Natural killer cell (primary cell): ENCODE data around the gene NIPAL4. TPM values are rescaled to one million over a fixed set of nuclear protein-coding genes. Genes with fewer than 3 reads are reported as not detected.

ENCODE experiments used
- ATAC-seq, 3 donors: fragments of 150-1000 bp in 2 of 3; fragments of 200-7000 bp in 1 of 3; cut with Tn5 transposase; 1 replicate in 1 of 3; 2 replicates in 2 of 3; pipeline ENCODE4 v1.10.0; 2021; ENCODE audit warnings: mild to moderate bottlenecking in 2 of 3, moderate library complexity in 2 of 3
- DNase-seq, 2 donors: peaks; one replicate each; pipeline versions ENCODE4 v3.0.0 to v3.0.0-alpha.2; 2013 to 2021; ENCODE audit warnings: mixed read lengths in 1 of 2
- H3K27ac ChIP-seq: one replicate; pipeline ENCODE4 v1.5.1; 2013; ENCODE audit warnings: mild to moderate bottlenecking, low read length
- H3K27me3 ChIP-seq: one replicate; pipeline ENCODE4 v1.6.1; 2013; ENCODE audit warnings: low read length; ENCODE audit not compliant: control insufficient read depth, insufficient read depth
- H3K36me3 ChIP-seq: one replicate; pipeline ENCODE4 v1.6.1; 2013; ENCODE audit warnings: low read length; ENCODE audit not compliant: control insufficient read depth, insufficient read depth
- H3K4me1 ChIP-seq: one replicate; pipeline ENCODE4 v1.6.1; 2013; ENCODE audit warnings: low read length; ENCODE audit not compliant: control insufficient read depth, insufficient read depth
- H3K4me3 ChIP-seq: one replicate; pipeline ENCODE4 v1.5.1; 2013; ENCODE audit warnings: low read length
- H3K9me3 ChIP-seq: one replicate; pipeline ENCODE4 v1.6.1; 2013; ENCODE audit warnings: low read length; ENCODE audit not compliant: control insufficient read depth, insufficient read depth
- H3K27ac Mint-ChIP-seq, 2 donors: one replicate each; pipeline ENCODE4 v1.8.0; 2022; ENCODE audit warnings: mild to moderate bottlenecking in 2 of 2, mixed read lengths in 2 of 2, moderate library complexity in 1 of 2
- H3K27me3 Mint-ChIP-seq, 2 donors: one replicate each; pipeline ENCODE4 v1.8.0; 2022; ENCODE audit warnings: low read depth in 2 of 2, mixed read lengths in 2 of 2
- H3K36me3 Mint-ChIP-seq: one replicate; pipeline ENCODE4 v1.8.0; 2022; ENCODE audit warnings: mixed read lengths
- H3K4me1 Mint-ChIP-seq, 2 donors: one replicate each; pipeline ENCODE4 v1.8.0; 2022; ENCODE audit warnings: mixed read lengths in 2 of 2
- H3K4me3 Mint-ChIP-seq: one replicate; pipeline ENCODE4 v1.8.0; 2022; ENCODE audit warnings: mild to moderate bottlenecking, moderate library complexity, mixed read lengths
- H3K9me3 Mint-ChIP-seq, 2 donors: one replicate each; pipeline ENCODE4 v1.8.0; 2022; ENCODE audit warnings: mixed read lengths in 2 of 2
- WGBS: methylation state at CpG from one replicate; pipeline ENCODE4 v1.1.7; 2013; ENCODE audit warnings: missing lambda C conversion rate; ENCODE audit not compliant: insufficient coverage; 5-methylcytosine and 5-hydroxymethylcytosine counted together
- intact Hi-C: fragments of 100-400 bp; cut with micrococcal nuclease; formaldehyde crosslinking; loops from one replicate; pipeline ENCODE4 v1.14.2; 2022
- total RNA-seq, 4 donors: library from RNA; stranded (reverse); fragments of 120-200 nt in 1 of 4; gene quantifications; one replicate each; pipeline versions ENCODE4 v1.2.3 to v1.2.4, GENCODE V29; 2013 to 2022
- TF ChIP-seq, protein P1 (sequence below): fragments of 200-600 bp; IDR thresholded peaks from one replicate; pipeline ENCODE4 v1.8.0; 2022; ENCODE audit warnings: antibody characterized with exemption

Gene NIPAL4
- total RNA-seq, 3 donors from 2014 or later (not counting 1 experiment from before 2014, with no cell fraction given) = 0.39 to 1.3 TPM; not detected in 1

DNA sequence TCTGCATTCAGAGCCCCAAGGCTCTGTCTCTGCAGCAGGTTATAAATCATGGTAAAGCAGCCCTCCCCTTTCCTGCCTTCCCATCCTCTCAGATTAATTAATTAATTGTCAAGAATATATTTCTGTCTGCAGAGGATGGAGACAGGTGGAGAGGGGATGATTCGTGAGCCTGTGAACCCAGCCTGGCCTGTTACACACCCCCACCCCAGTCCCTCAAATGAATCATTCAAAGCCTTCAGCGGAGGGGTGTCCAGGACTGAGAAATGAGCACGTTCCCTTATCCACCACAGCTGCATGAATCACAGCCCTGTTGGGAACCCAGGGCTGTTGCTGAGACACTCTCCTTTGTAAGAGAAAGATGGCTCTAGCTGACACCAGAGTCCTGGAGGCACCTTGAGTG, 56.0 kb downstream of the NIPAL4 start:
- no peaks in the 10 kb centered on the region for H3K9me3 ChIP-seq
- no peaks in the 10 kb centered on the region for H3K27me3 ChIP-seq
- H3K4me1 ChIP-seq = no peaks in the 10 kb centered on the region
- TF ChIP-seq, protein P1, sequence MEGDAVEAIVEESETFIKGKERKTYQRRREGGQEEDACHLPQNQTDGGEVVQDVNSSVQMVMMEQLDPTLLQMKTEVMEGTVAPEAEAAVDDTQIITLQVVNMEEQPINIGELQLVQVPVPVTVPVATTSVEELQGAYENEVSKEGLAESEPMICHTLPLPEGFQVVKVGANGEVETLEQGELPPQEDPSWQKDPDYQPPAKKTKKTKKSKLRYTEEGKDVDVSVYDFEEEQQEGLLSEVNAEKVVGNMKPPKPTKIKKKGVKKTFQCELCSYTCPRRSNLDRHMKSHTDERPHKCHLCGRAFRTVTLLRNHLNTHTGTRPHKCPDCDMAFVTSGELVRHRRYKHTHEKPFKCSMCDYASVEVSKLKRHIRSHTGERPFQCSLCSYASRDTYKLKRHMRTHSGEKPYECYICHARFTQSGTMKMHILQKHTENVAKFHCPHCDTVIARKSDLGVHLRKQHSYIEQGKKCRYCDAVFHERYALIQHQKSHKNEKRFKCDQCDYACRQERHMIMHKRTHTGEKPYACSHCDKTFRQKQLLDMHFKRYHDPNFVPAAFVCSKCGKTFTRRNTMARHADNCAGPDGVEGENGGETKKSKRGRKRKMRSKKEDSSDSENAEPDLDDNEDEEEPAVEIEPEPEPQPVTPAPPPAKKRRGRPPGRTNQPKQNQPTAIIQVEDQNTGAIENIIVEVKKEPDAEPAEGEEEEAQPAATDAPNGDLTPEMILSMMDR = no peak
- H3K27ac ChIP-seq = no peak overlapping the region
- Mint-ChIP-seq H3K27me3 (peaks cover 0 to 3% of the 10 kb centered on the region in 2 donors), H3K4me3 (no peak overlapping the region), H3K4me1 (no peaks in the 10 kb centered on the region), H3K36me3 (no peaks in the 10 kb centered on the region), H3K27ac (no peak overlapping the region), H3K9me3 (no peaks in the 10 kb centered on the region)
- 64% methylated on average over 3 of the region's 3 CpGs for WGBS
- intact Hi-C loops = no loop called here
- ATAC-seq (no peak), DNase-seq (no peak)
- H3K36me3 ChIP-seq = no peaks in the 10 kb centered on the region
- no peak overlapping the region for H3K4me3 ChIP-seq

DNA sequence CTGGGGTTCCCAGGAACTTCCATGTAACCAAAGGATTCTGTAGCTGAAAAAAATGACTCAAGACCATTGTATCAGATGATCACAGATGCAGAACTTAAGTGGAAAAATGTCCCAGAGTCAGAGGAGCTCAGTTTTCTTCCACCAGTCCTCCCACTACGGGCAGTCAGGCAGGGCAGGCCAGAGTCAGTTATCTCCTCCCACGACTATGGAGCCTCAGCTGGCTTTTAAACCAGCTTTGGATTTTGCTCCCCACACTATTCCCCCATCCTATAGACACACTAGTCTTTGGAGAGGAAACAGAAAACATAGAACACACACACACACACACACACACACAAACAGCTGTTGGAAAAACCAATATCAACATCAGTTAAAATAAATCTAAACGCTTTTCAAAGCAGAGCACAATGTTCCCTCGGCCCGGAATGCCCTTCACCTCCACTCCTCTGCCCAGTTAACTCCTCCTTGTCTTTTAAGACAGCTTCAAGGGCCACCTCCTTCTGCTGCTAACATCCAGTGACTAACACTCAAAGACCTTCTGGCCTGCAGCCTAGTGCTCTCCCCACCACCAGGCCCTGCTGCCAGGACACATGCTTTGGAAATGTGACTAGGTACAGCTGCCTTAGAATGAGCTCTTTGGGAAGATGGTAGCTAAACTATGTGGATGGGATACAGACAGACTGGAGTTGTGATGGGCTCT, 56.8 kb downstream of the NIPAL4 start:
- Histone ChIP-seq H3K27ac (no peak overlapping the region), H3K27me3 (no peaks in the 10 kb centered on the region), H3K36me3 (no peaks in the 10 kb centered on the region), H3K4me1 (no peaks in the 10 kb centered on the region), H3K4me3 (no peak overlapping the region), H3K9me3 (no peaks in the 10 kb centered on the region)
- TF ChIP-seq, protein P1 = no peak
- 94% methylated on average over 5 of the region's 5 CpGs for WGBS
- ATAC-seq = no peak
- no peak overlapping the region for H3K4me3 Mint-ChIP-seq
- no peak for DNase-seq
- H3K4me1 Mint-ChIP-seq = no peaks in the 10 kb centered on the region
- H3K27me3 Mint-ChIP-seq = peaks cover 0 to 3% of the 10 kb centered on the region in 2 donors
- H3K36me3 Mint-ChIP-seq = no peaks in the 10 kb centered on the region
- no peaks in the 10 kb centered on the region for H3K9me3 Mint-ChIP-seq
- intact Hi-C loops = no loop called here
- no peak overlapping the region for H3K27ac Mint-ChIP-seq

DNA sequence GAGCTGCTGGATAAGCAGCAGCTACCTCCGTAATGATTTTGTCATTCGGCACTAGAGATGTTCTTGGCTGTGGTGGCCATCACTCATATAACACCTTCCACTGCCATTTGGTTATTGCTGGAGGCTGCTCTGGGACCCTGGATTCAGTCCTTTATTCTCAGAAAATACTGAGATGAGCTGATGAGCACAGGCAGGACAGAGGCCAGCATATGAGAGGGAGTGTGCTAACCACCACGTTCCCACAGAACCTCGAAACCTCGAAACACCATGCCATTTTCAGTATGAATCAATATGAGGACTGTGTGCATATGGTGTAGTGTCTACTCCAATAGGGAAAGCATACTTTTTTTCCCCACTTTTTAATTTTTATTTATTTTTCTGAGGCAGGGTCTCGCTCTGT, 59.0 kb downstream of the NIPAL4 start:
- Histone ChIP-seq H3K9me3 (no peaks in the 10 kb centered on the region), H3K27ac (no peak overlapping the region), H3K36me3 (no peaks in the 10 kb centered on the region), H3K4me3 (no peak overlapping the region), H3K4me1 (no peaks in the 10 kb centered on the region), H3K27me3 (no peaks in the 10 kb centered on the region)
- no peaks in the 10 kb centered on the region for H3K4me1 Mint-ChIP-seq
- H3K27me3 Mint-ChIP-seq = no peaks in the 10 kb centered on the region
- H3K27ac Mint-ChIP-seq = no peak overlapping the region
- intact Hi-C loops = no loop called here
- 82% methylated on average over 6 of the region's 6 CpGs for WGBS
- no peak overlapping the region for H3K4me3 Mint-ChIP-seq
- no peaks in the 10 kb centered on the region for H3K9me3 Mint-ChIP-seq
- DNase-seq (no peak), ATAC-seq (no peak)
- no peaks in the 10 kb centered on the region for H3K36me3 Mint-ChIP-seq
- TF ChIP-seq, protein P1 = no peak
